Trophoblast cell (in vitro differentiated cells and primary cell): ENCODE measurements around the gene PDE6G.

Experiments used
- DNase-seq, 2 donors: peaks; one replicate each; pipeline ENCODE4 v3.0.0-alpha.2; 2016
- H2AFZ ChIP-seq: 2 replicates; pipeline ENCODE4 v1.6.1; 2013; ENCODE audit warnings: low read length, moderate library complexity, mild to moderate bottlenecking; ENCODE audit not compliant: insufficient read depth, poor library complexity
- H2AK5ac ChIP-seq: 2 replicates; pipeline ENCODE4 v1.6.1; 2013; ENCODE audit warnings: mild to moderate bottlenecking, low read length
- H2BK120ac ChIP-seq: 2 replicates; pipeline ENCODE4 v1.6.1; 2013; ENCODE audit warnings: low read length, mild to moderate bottlenecking, moderate library complexity; ENCODE audit not compliant: insufficient read depth, poor library complexity
- H2BK12ac ChIP-seq: 2 replicates; pipeline ENCODE4 v1.6.1; 2013; ENCODE audit warnings: mild to moderate bottlenecking, low read length, moderate library complexity
- H2BK5ac ChIP-seq: 2 replicates; pipeline ENCODE4 v1.6.1; 2013; ENCODE audit warnings: low read length, low read depth, moderate library complexity, mild to moderate bottlenecking; ENCODE audit not compliant: poor library complexity
- H3K14ac ChIP-seq: 2 replicates; pipeline ENCODE4 v1.6.1; 2013; ENCODE audit warnings: mild to moderate bottlenecking, low read length
- H3K18ac ChIP-seq: 2 replicates; pipeline ENCODE4 v1.6.1; 2013; ENCODE audit warnings: mild to moderate bottlenecking, low read length
- H3K23ac ChIP-seq: 2 replicates; pipeline ENCODE4 v1.6.1; 2013; ENCODE audit warnings: low read length
- H3K27ac ChIP-seq: 2 replicates; pipeline ENCODE4 v1.5.1; 2013; ENCODE audit warnings: low read depth, mild to moderate bottlenecking, inconsistent platforms, low read length, moderate library complexity
- H3K27me3 ChIP-seq: 2 replicates; pipeline ENCODE4 v1.6.1; 2013; ENCODE audit warnings: inconsistent platforms, mild to moderate bottlenecking, low read length, moderate library complexity; ENCODE audit not compliant: insufficient read depth
- H3K36me3 ChIP-seq, 2 experiments: 1 replicate in 1 of 2; 2 replicates in 1 of 2; pipeline ENCODE4 v1.6.1; 2013; ENCODE audit warnings: low read length in 2 of 2, mild to moderate bottlenecking in 2 of 2, moderate library complexity in 1 of 2; ENCODE audit not compliant: insufficient read depth in 2 of 2, control insufficient read depth in 1 of 2
- H3K4ac ChIP-seq: 2 replicates; pipeline ENCODE4 v1.6.1; 2013; ENCODE audit warnings: low read depth, mild to moderate bottlenecking, low read length, moderate library complexity
- H3K4me1 ChIP-seq, 2 experiments: 1 replicate in 1 of 2; 2 replicates in 1 of 2; pipeline ENCODE4 v1.6.1; 2013; ENCODE audit warnings: low read length in 2 of 2, mild to moderate bottlenecking in 2 of 2, moderate library complexity in 1 of 2; ENCODE audit not compliant: insufficient read depth in 2 of 2, control insufficient read depth in 1 of 2
- H3K4me2 ChIP-seq: 2 replicates; pipeline ENCODE4 v1.6.1; 2013; ENCODE audit warnings: inconsistent platforms, mild to moderate bottlenecking, low read length, moderate library complexity
- H3K4me3 ChIP-seq: 2 replicates; pipeline ENCODE4 v1.5.1; 2013; ENCODE audit warnings: mild to moderate bottlenecking, low read depth, low read length, inconsistent platforms
- H3K79me1 ChIP-seq: one replicate; pipeline ENCODE4 v1.6.1; 2013; ENCODE audit warnings: low read length
- H3K79me2 ChIP-seq: 2 replicates; pipeline ENCODE4 v1.6.1; 2013; ENCODE audit warnings: low read length, mild to moderate bottlenecking; ENCODE audit not compliant: control insufficient read depth, insufficient read depth, poor library complexity
- H3K9ac ChIP-seq: 2 replicates; pipeline ENCODE4 v1.6.1; 2013; ENCODE audit warnings: mild to moderate bottlenecking, low read length
- H3K9me3 ChIP-seq: 2 replicates; pipeline ENCODE4 v1.6.1; 2013; ENCODE audit warnings: low read depth, mild to moderate bottlenecking, control low read depth, inconsistent platforms, low read length; ENCODE audit not compliant: insufficient read depth
- H4K12ac ChIP-seq: 2 replicates; pipeline ENCODE4 v1.6.1; 2013; ENCODE audit warnings: low read depth, mild to moderate bottlenecking, low read length, moderate library complexity
- H4K8ac ChIP-seq: 2 replicates; pipeline ENCODE4 v1.6.1; 2013; ENCODE audit warnings: low read depth, mild to moderate bottlenecking, low read length, moderate library complexity
- H4K91ac ChIP-seq: one replicate; pipeline ENCODE4 v1.6.1; 2013; ENCODE audit warnings: low read depth, mild to moderate bottlenecking, low read length, moderate library complexity
- WGBS: extraction: QIAGEN DNeasy Blood & Tissue Kit; methylation state at CpG from one replicate; pipeline ENCODE4 v1.1.7; 2013; ENCODE audit warnings: missing lambda C conversion rate; ENCODE audit not compliant: insufficient read length, insufficient coverage; ENCODE audit errors: extremely low coverage; 5-methylcytosine and 5-hydroxymethylcytosine counted together

Gene PDE6G

DNA sequence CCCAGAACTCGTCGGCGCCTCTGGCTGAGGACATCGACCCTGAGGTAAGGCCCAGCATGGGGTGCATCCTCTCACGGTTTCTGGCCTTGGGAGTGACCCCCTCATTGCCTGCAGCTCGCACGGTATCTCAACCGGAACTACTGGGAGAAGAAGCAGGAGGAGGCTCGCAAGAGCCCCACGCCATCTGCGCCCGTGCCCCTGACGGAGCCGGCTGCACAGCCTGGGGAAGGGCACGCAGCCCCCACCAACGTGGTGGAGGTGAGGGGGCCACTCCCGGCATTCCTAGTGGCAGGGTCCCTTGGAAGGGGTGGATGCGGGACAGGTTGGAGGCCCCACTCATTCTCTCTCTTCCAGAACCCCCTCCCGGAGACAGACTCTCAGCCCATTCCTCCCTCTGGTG is 38.5 kb upstream of the PDE6G start:
- Histone ChIP-seq H3K4me3 (no peak overlapping the region), H3K4me1 (no peaks in the 10 kb centered on the region), H3K79me2 (no peaks in the 10 kb centered on the region), H2BK5ac (no peak overlapping the region), H3K79me1 (no peaks in the 10 kb centered on the region), H4K12ac (no peak overlapping the region), H3K4ac (no peak overlapping the region), H3K9ac (no peak overlapping the region), H2AK5ac (no peak overlapping the region), H3K27ac (no peak overlapping the region), H4K8ac (no peak overlapping the region), H2AFZ (no peak overlapping the region), H4K91ac (no peak overlapping the region), H3K27me3 (no peaks in the 10 kb centered on the region), H3K23ac (no peak overlapping the region), H2BK120ac (no peak overlapping the region), H3K4me2 (no peak overlapping the region), H2BK12ac (no peak overlapping the region), H3K14ac (no peak overlapping the region), H3K18ac (no peak overlapping the region), H3K36me3 (peaks cover 87 to 94% of the 10 kb centered on the region in 2 experiments), H3K9me3 (no peaks in the 10 kb centered on the region)
- WGBS: no CpG with 5 or more reads among the region's 19 CpGs
- no peak for DNase-seq

DNA sequence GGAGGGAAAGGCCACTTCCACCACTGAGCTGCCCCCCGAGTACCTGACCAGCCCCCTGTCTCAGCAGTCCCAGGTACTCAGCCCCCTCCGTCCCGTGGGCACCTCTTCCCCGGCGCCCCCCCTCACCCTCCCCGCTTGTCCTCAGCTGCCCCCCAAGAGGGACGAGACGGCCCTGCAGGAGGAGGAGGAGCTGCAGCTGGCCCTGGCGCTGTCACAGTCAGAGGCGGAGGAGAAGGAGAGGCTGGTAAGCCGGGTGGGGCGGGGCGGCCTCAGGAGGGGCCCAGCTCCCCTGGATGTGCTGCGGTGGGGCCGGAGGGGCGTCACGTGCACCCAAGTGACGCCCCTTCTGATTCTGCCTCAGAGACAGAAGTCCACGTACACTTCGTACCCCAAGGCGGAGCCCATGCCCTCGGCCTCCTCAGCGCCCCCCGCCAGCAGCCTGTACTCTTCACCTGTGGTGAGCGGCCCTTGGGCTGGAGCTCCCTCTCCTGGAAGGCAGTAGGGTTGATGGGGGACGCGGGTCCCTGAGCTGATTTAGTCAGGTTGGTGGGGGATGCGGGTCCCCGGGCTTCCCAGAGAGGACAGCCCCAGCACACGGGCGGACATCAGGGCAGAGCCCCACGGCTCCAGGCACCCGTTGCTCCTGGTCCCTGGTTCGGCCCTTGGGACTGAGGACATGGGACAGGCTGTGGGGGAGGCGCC is 37.3 kb upstream of the PDE6G start:
- Histone ChIP-seq H3K23ac (no peak overlapping the region), H4K91ac (no peak overlapping the region), H2AFZ (no peak overlapping the region), H4K12ac (no peak overlapping the region), H2BK120ac (no peak overlapping the region), H3K4me3 (no peak overlapping the region), H3K9me3 (no peaks in the 10 kb centered on the region), H4K8ac (no peak overlapping the region), H3K79me1 (no peaks in the 10 kb centered on the region), H3K14ac (no peak overlapping the region), H3K4ac (no peak overlapping the region), H3K36me3 (peaks cover 94 to 99% of the 10 kb centered on the region in 2 experiments), H3K27me3 (no peaks in the 10 kb centered on the region), H3K4me1 (no peaks in the 10 kb centered on the region), H2BK12ac (no peak overlapping the region), H2BK5ac (no peak overlapping the region), H3K79me2 (no peaks in the 10 kb centered on the region), H2AK5ac (no peak overlapping the region), H3K27ac (no peak overlapping the region), H3K4me2 (no peak overlapping the region), H3K18ac (no peak overlapping the region), H3K9ac (no peak overlapping the region)
- no CpG with 5 or more reads among the region's 35 CpGs for WGBS
- no peak for DNase-seq

DNA sequence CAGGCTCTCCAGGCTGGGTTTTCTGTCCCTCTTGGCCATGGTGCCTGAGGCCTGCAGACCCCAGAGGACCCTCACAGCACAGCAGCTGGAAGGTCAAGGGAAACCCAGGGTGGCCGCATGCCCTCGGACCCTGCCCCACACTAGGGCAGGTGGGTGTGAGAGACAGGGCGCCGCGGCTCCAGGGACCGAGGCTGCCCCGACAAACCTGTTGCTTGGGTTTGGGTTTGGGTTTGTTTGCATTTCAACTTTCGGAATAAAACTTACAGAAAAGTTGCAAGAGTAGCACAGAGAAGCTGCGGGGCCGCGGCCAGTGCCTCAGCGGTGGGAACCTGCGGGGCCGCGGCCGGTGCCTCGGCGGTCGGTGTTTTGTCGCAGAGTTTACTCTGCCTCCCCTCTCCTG is 35.3 kb upstream of the PDE6G start:
- Histone ChIP-seq H3K4me3 (no peak overlapping the region), H2BK5ac (no peak overlapping the region), H4K8ac (no peak overlapping the region), H2BK12ac (no peak overlapping the region), H3K79me1 (no peaks in the 10 kb centered on the region), H2BK120ac (no peak overlapping the region), H3K23ac (no peak overlapping the region), H3K4me2 (no peak overlapping the region), H3K9me3 (no peaks in the 10 kb centered on the region), H3K27me3 (no peaks in the 10 kb centered on the region), H3K4ac (no peak overlapping the region), H3K18ac (no peak overlapping the region), H3K9ac (no peak overlapping the region), H4K12ac (no peak overlapping the region), H3K36me3 (peaks cover 97 to 99% of the 10 kb centered on the region in 2 experiments), H4K91ac (no peak overlapping the region), H3K79me2 (no peaks in the 10 kb centered on the region), H2AFZ (no peak overlapping the region), H3K14ac (no peak overlapping the region), H2AK5ac (no peak overlapping the region), H3K27ac (no peak overlapping the region), H3K4me1 (no peaks in the 10 kb centered on the region)
- no peak for DNase-seq
- no CpG with 5 or more reads among the region's 20 CpGs for WGBS

DNA sequence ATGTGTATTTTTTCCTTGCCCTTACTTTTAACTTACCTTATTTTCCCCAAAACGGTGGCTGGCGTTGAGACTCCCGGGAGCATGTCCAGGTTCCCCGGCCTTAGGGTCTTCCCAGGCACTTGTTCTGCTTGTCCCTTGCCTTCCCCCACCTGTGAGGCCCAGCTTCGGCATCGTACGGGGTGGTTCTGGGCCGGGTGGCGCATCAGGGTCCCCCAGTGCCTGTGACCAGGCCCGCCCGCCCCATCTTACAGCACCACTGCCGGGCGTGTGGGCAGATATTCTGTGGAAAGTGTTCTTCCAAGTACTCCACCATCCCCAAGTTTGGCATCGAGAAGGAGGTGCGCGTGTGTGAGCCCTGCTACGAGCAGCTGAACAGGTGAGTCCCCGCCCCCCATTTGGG is 34.9 kb upstream of the PDE6G start:
- Histone ChIP-seq H4K8ac (no peak overlapping the region), H3K4me1 (no peaks in the 10 kb centered on the region), H2AK5ac (no peak overlapping the region), H3K23ac (no peak overlapping the region), H3K27ac (no peak overlapping the region), H3K14ac (no peak overlapping the region), H4K12ac (no peak overlapping the region), H2BK120ac (no peak overlapping the region), H3K4ac (no peak overlapping the region), H3K4me2 (no peak overlapping the region), H3K36me3 (peaks cover 96 to 99% of the 10 kb centered on the region in 2 experiments), H3K79me2 (no peaks in the 10 kb centered on the region), H3K18ac (no peak overlapping the region), H3K79me1 (no peaks in the 10 kb centered on the region), H3K9ac (no peak overlapping the region), H3K27me3 (no peaks in the 10 kb centered on the region), H4K91ac (no peak overlapping the region), H2AFZ (no peak overlapping the region), H2BK5ac (no peak overlapping the region), H2BK12ac (no peak overlapping the region), H3K4me3 (no peak overlapping the region), H3K9me3 (no peaks in the 10 kb centered on the region)
- DNase-seq: no peak
- no CpG with 5 or more reads among the region's 18 CpGs for WGBS
